Right atrium auricular region (tissue), 2 donors: Measurements from ENCODE around the gene UBXN11. TPM values are rescaled to one million over a fixed set of nuclear protein-coding genes. Genes with fewer than 3 reads are reported as not detected.

Experiments used
- DNase-seq: peaks from one replicate; pipeline ENCODE4 v3.0.0-alpha.2; 2019; ENCODE audit warnings: low spot score
- H3K27ac ChIP-seq, 2 donors: fragments of 200-600 bp; sonication (generic); 1 replicate in 1 of 2; 2 replicates in 1 of 2; pipeline ENCODE4 v1.5.1; 2016 to 2019
- H3K27me3 ChIP-seq, 2 donors: fragments of 200-600 bp; sonication (generic); one replicate each; pipeline versions ENCODE4 v1.5.1 to v1.6.0; 2017 to 2019
- H3K36me3 ChIP-seq: fragments of 200-600 bp; sonication (generic); one replicate; pipeline ENCODE4 v1.5.1; 2016
- H3K4me1 ChIP-seq, 2 donors: fragments of 200-600 bp; sonication (generic); one replicate each; pipeline versions ENCODE4 v1.5.1 to v1.6.0; 2017 to 2019
- H3K4me3 ChIP-seq, 2 donors: fragments of 200-600 bp; sonication (generic); 1 replicate in 1 of 2; 2 replicates in 1 of 2; pipeline ENCODE4 v1.5.1; 2017 to 2019; ENCODE audit warnings: mild to moderate bottlenecking in 1 of 2, moderate library complexity in 1 of 2
- H3K9me3 ChIP-seq, 2 donors: fragments of 200-600 bp; sonication (generic); one replicate each; pipeline ENCODE4 v1.5.1; 2019
- CTCF ChIP-seq, 2 donors: fragments of 200-600 bp; sonication (generic); IDR thresholded peaks; one replicate each; pipeline ENCODE4 v1.5.1; 2019; ENCODE audit warnings: antibody characterized with exemption in 2 of 2
- total RNA-seq, 2 donors: library from RNA; depleted of rRNA; stranded (reverse); fragments of >200 nt; gene quantifications; one replicate each; pipeline ENCODE4 v1.1.0, GENCODE V29; 2016

UBXN11 gene
- total RNA-seq, 2 donors from 2014 or later, result 4.5 to 7.4 TPM

GRCh38 chr1:26279456-26280332 is 26.7 kb downstream of the UBXN11 start, which contains the start of gene SH3BGRL3:
TSS of gene SH3BGRL3 (plus strand) at chr1:26280086. CDS start at chr1:26280156, 70 bp downstream.
- peak in 1 of 2 donors; percentile 63 for TF ChIP-seq CTCF (IDR thresholded peaks at IDR 0.05)
- Histone ChIP-seq H3K4me1 (peaks cover 0 to 95% of the 10 kb centered on the region in 2 donors), H3K9me3 (no peaks in the 10 kb centered on the region), H3K4me3 (peak within 1 kb of the TSS; percentile 73 to 86), H3K36me3 (peaks cover 22% of the 10 kb centered on the region), H3K27ac (peak within 1 kb of the TSS; percentile 93 to 97), H3K27me3 (no peaks in the 10 kb centered on the region)
- DNase-seq, result peak; percentile 90

DNA sequence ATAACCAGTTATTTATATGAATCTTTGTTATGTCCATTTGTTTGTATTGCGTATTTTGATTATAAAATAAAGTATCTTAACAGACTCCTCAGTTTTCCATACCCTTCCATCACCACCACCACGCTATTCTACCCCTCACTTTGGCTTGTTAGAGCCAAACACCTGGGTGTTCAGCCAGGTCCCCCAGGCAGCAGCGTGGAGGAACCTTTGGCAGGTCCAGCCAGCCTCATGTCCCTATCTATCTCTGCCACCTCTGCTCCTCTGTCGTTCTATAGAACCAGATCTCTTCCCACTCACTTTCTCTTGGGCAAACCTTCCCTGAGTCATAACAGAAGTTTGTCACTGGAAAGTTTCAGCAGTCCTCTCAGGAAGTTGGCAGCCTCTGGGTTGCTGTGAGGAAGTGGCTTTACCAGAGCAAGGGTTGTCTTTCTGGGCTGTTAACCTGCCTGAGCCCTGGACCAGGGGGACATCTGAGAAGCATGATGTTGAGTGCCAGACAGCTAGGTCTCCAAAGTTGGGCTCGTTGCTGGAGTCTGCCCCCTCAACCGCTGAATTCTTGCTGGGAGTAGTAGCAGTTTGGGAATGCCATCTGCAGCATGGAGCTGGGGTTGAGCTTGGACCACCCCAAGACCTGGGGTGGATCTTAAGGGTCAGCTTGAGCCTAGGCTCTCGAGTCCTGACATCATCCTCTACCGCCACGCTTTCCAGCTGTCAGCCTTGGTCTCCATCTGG is 27.5 kb downstream of the UBXN11 start:
- Histone ChIP-seq H3K4me3 (peak overlapping the region; percentile 73 to 86), H3K9me3 (no peaks in the 10 kb centered on the region), H3K27me3 (no peaks in the 10 kb centered on the region), H3K4me1 (peaks cover 0 to 92% of the 10 kb centered on the region in 2 donors), H3K27ac (peak overlapping the region; percentile 93 to 97), H3K36me3 (peaks cover 24% of the 10 kb centered on the region)
- no peak for TF ChIP-seq CTCF (IDR thresholded peaks at IDR 0.05)
- peak; percentile 83 for DNase-seq

DNA sequence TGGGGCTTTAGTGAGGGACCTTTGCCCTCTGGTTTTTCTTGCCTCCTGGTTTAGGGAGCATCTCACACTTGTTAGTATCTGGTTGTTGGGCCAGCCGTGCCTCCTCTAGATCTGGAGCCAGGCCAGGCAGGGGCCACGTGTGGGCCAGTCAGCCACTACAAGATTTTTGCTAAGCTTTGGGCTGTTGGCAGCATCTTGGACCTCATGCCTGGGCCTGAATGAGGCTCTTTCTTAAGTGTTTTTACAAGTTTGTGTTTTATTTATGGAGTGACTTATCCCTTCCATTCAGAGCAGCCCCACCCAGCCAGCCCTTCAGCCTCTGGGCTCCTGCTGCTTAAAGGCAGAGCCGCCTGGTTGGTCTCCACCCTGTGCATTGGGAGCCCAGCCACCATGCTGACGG is 28.1 kb downstream of the UBXN11 start:
- TF ChIP-seq CTCF (IDR thresholded peaks at IDR 0.05), result no peak
- peak; percentile 93 for DNase-seq
- H3K9me3 ChIP-seq, result no peaks in the 10 kb centered on the region
- no peak overlapping the region for H3K4me3 ChIP-seq
- H3K4me1 ChIP-seq, result peaks cover 0 to 87% of the 10 kb centered on the region in 2 donors
- no peaks in the 10 kb centered on the region for H3K27me3 ChIP-seq
- peak overlapping the region; percentile 93 to 97 for H3K27ac ChIP-seq
- H3K36me3 ChIP-seq, result peaks cover 24% of the 10 kb centered on the region

DNA sequence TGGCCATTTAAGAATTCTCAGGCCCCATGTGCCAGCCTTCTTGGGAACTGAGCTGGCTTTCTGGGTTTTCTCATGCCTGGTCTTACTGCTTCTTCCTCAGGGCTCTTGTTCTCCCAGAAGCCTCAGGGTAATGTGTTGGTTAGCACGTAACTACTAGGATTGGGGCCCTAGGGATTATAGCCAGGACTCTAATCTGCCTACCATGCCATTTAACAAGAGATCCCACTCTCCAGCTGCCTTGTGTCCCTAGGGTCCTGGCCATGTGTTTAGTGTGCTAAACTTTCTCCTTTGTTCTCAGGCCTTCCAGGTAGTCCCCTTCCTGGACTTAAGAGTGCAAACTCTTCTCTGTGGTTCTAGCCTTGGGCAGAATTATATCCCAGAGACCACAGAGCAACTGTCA is 28.7 kb downstream of the UBXN11 start:
- Histone ChIP-seq H3K36me3 (peaks cover 24% of the 10 kb centered on the region), H3K4me1 (peaks cover 0 to 82% of the 10 kb centered on the region in 2 donors), H3K9me3 (no peaks in the 10 kb centered on the region), H3K4me3 (no peak overlapping the region), H3K27me3 (no peaks in the 10 kb centered on the region), H3K27ac (peak overlapping the region; percentile 93 to 97)
- DNase-seq, result no peak
- no peak for TF ChIP-seq CTCF (IDR thresholded peaks at IDR 0.05)

GRCh38 chr1:26277261-26277661 is 29.2 kb downstream of the UBXN11 start:
- Histone ChIP-seq H3K27ac (peak overlapping the region; percentile 93 to 97), H3K4me3 (no peak overlapping the region), H3K27me3 (no peaks in the 10 kb centered on the region), H3K4me1 (peaks cover 0 to 77% of the 10 kb centered on the region in 2 donors), H3K9me3 (no peaks in the 10 kb centered on the region), H3K36me3 (peaks cover 24% of the 10 kb centered on the region)
- DNase-seq, result no peak
- TF ChIP-seq CTCF (IDR thresholded peaks at IDR 0.05), result no peak
